Smooth muscle cell of the coronary artery (primary cell): ENCODE results near the gene LYZL6. TPM values are rescaled to one million over a fixed set of nuclear protein-coding genes. Genes with fewer than 3 reads are reported as not detected.

Source experiments
- total RNA-seq: library from RNA; depleted of rRNA; stranded (reverse); fragments of >200 nt; gene quantifications from 2 replicates; pipeline ENCODE4 v1.2.3, GENCODE V29; 2014; ENCODE audit warnings: low replicate concordance

The LYZL6 gene, protein sequence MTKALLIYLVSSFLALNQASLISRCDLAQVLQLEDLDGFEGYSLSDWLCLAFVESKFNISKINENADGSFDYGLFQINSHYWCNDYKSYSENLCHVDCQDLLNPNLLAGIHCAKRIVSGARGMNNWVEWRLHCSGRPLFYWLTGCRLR
- not detected in 2 replicates for total RNA-seq

DNA sequence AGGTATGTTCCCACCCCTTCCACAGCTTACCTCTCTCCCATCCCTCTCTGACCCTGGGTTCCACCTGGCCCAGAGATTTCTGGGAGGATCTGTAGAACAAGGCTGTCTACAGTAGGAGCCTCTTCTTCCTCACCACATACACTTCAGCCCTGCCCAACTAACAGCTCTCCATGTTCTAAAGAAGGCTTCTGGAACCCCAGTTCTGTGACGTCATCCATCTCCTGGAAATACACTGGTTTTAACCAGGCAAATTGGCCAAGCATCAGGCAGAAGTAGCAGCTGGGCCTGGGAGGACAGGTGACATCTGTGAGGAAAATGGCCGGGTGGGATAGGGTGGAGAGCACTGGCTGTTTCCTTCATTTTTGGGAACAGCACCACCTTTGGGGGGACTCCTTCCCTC lies at the start of gene LYZL6:
Gene LYZL6, minus strand, starts transcription at position 177 of the 400 bp plus-strand sequence. CDS start 4,357 bp downstream, outside the sequence.

DNA sequence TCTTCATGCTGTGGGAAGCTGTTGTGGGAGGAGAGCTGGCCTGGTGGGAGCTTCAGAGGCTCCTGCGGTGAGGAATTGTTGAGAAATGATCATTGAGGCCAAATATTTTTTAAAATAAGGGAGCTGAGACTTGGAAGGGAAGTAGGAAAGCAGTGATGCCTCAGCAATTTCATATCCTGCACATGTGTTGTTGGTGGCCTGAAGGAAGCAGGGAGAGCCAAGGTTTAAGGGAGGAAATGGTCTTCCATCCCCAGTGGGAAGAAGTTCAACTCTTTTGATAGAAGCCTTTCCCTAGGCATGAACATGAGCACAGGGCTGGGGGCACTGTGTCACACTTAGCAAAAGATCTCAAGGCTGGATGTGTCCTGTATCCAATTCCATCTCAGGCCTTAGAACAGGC lies 43.1 kb upstream of the LYZL6 start, which contains the start of gene CCL14:
Gene CCL14, minus strand, starts transcription at position 87 of the 400 bp plus-strand sequence. Its CDS starts 80 bp downstream, at position 7.

DNA sequence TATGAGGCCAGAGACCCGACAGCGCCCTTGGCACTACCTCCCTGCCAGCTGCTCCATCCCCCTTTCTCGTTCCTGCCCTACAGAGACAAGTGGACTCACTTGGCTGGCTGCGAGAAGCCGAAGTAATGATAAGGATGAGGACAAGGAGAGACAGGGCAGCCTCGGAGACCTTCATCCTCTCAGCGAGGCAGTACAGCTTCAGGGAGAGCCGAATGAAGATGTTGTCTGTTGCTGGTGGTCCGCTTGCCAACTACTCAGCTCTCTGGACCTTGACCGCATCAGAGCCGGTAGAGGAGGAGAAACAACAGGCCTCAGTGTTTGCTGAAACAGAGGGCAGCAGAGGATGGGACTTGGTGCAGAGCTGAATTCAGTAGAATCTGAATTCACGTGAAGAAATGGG lies 37.7 kb upstream of the LYZL6 start, which contains the start of gene CCL16:
Gene CCL16, minus strand, starts transcription at position 252 of the 400 bp plus-strand sequence. Its CDS starts 77 bp downstream, at position 175.

GRCh38 chr17:35930211-35931065 lies 13.1 kb downstream of the LYZL6 start, which contains the start of gene RDM1:
Gene RDM1 (minus strand): TSS chr17:35930773. CDS start chr17:35930727, 46 bp downstream.

Other genes starting within 250 kb of the LYZL6 start
- gene RASL10B, start 212.1 kb downstream of the LYZL6 start, total RNA-seq: 0.98 and 1.6 TPM in 2 replicates
- 0.08 TPM in 1 of 2 replicates, not detected in the other for gene GAS2L2, start 190.5 kb downstream of the LYZL6 start, total RNA-seq
- gene C17orf50, start 182.8 kb downstream of the LYZL6 start, total RNA-seq: not detected in 2 replicates
- gene MMP28, start 148.1 kb downstream of the LYZL6 start, total RNA-seq: 0.60 TPM in 1 of 2 replicates, not detected in the other
- gene TAF15, start 134.2 kb downstream of the LYZL6 start, total RNA-seq: 48.0 and 60.9 TPM in 2 replicates
- not detected in 2 replicates for gene HEATR9, start 74.8 kb downstream of the LYZL6 start, total RNA-seq
- gene CCL5, start 63.4 kb downstream of the LYZL6 start, total RNA-seq: 0.08 TPM in 1 of 2 replicates, not detected in the other
- gene RDM1, start 12.9 kb downstream of the LYZL6 start, total RNA-seq: 0.38 TPM in 1 of 2 replicates, not detected in the other
- not detected in 2 replicates for gene CCL16, start 37.8 kb upstream of the LYZL6 start, total RNA-seq
- not detected in 2 replicates for gene CCL14, start 43.0 kb upstream of the LYZL6 start, total RNA-seq
- gene CCL15, start 57.8 kb upstream of the LYZL6 start, total RNA-seq: not detected in 2 replicates
- not detected in 2 replicates for gene CCL23, start 74.3 kb upstream of the LYZL6 start, total RNA-seq
- not detected in 2 replicates for gene CCL18, start 120.6 kb upstream of the LYZL6 start, total RNA-seq
- gene CCL3, start 146.4 kb upstream of the LYZL6 start, total RNA-seq: not detected in 2 replicates
- gene CCL4, start 160.1 kb upstream of the LYZL6 start, total RNA-seq: not detected in 2 replicates
- gene TBC1D3B, start 232.9 kb upstream of the LYZL6 start, total RNA-seq: 0.75 and 1.8 TPM in 2 replicates